Nephron (organoid): ENCODE measurements around the gene VWA3B.
"Not testable (repeated sequence)": the region's sequence is repeated elsewhere in the genome, so short reads cannot be mapped to it uniquely, and the experiment has no call there.

Experiments used
- H3K27ac Mint-ChIP-seq, 3 experiments: 2 replicates each; pipeline ENCODE4 v1.8.0; 2020; ENCODE audit warnings: mixed read lengths in 3 of 3, mild to moderate bottlenecking in 2 of 3, moderate library complexity in 1 of 3
- H3K27me3 Mint-ChIP-seq: 2 replicates; pipeline ENCODE4 v1.8.0; 2021; ENCODE audit warnings: low read depth, mild to moderate bottlenecking, moderate library complexity, mixed read lengths
- H3K36me3 Mint-ChIP-seq: 2 replicates; pipeline ENCODE4 v1.8.0; 2020; ENCODE audit warnings: low read depth, mixed read lengths
- H3K4me1 Mint-ChIP-seq: 2 replicates; pipeline ENCODE4 v1.8.0; 2020; ENCODE audit warnings: mixed read lengths
- H3K4me3 Mint-ChIP-seq, 3 experiments: 2 replicates each; pipeline ENCODE4 v1.8.0; 2020; ENCODE audit warnings: mild to moderate bottlenecking in 3 of 3, mixed read lengths in 3 of 3, moderate library complexity in 2 of 3
- H3K9me3 Mint-ChIP-seq: 2 replicates; pipeline ENCODE4 v1.8.0; 2020; ENCODE audit warnings: mixed read lengths
- CTCF ChIP-seq, 3 experiments: fragments of 200-600 bp; sonication (generic); IDR thresholded peaks; one replicate each; pipeline ENCODE4 v1.5.0; 2021; ENCODE audit warnings: antibody characterized with exemption in 3 of 3; ENCODE audit not compliant: unreplicated experiment in 3 of 3

The VWA3B gene

DNA sequence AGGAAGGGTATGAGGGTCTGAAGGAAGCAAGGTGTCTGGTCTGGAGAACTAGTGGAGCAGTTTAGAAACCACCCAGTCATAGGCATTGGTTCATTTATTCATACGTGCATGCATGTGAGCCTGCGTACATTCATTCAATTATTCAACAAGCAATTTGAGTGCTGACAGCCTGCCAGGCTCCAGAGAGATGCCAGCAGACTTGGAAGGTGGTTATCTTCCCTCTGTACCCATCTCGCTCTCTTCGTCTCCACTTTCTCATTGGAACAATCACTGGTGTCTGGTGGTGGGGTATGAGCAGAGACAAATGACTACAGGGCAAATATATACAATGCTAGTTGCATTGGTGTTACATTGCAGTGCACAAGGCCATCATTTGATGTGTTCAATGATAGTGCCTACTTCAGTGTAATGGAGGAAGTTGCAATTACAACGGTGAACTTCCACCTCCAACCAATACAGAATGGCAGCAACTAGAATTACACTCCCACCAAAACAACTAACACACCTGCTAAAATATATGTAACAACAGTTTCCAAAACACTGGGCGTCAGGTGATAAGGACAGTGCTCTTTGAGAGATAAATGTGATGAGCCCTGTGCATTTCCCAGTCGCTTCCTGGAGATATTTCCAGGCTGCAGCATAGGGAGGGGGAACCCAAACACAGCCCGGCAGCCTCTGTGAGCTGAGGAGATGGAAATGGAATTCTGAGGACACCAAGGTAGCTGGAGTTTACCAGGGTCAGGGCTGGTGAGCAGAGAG lies 226.7 kb downstream of the VWA3B start:
- H3K4me3 Mint-ChIP-seq: no peak overlapping the region
- peaks cover 11% of the 10 kb centered on the region for H3K27me3 Mint-ChIP-seq
- H3K9me3 Mint-ChIP-seq: peaks cover 9% of the 10 kb centered on the region
- no peaks in the 10 kb centered on the region for H3K4me1 Mint-ChIP-seq
- no peak for TF ChIP-seq CTCF (IDR thresholded peaks at IDR 0.05; ENCODE audit: unreplicated experiment in 3 of 3)
- no peaks in the 10 kb centered on the region for H3K36me3 Mint-ChIP-seq
- H3K27ac Mint-ChIP-seq: no peak overlapping the region

- no peak overlapping the region for H3K27ac Mint-ChIP-seq
- no peaks in the 10 kb centered on the region for H3K4me1 Mint-ChIP-seq
- H3K36me3 Mint-ChIP-seq: no peaks in the 10 kb centered on the region
- H3K9me3 Mint-ChIP-seq: peaks cover 12% of the 10 kb centered on the region
- H3K4me3 Mint-ChIP-seq: no peak overlapping the region
- TF ChIP-seq CTCF (IDR thresholded peaks at IDR 0.05; ENCODE audit: unreplicated experiment in 3 of 3): no peak
- H3K27me3 Mint-ChIP-seq: peaks cover 11% of the 10 kb centered on the region
These were observed 227.3 kb downstream of the VWA3B start for GRCh38 chr2:98314251-98314650.

DNA sequence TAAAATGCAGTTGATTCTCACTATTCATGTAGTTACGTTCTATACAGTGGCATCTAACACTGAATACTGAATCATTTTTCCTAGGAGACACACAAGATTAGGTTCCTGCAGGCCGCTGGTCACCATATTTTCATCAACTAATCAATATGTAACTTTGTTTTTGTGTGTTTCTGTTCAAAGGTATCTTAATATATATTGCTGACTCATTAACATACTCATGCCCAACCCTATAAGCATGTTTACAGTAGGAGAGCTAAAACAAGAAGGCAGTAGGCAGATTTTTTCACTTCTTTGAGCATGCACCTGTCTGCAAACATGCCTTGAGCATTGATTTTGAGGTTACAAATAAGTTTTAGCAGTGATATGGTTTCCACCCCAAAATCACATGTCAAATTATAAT lies 229.0 kb downstream of the VWA3B start:
- TF ChIP-seq CTCF (IDR thresholded peaks at IDR 0.05; ENCODE audit: unreplicated experiment in 3 of 3): no peak
- H3K4me3 Mint-ChIP-seq: no peak overlapping the region
- peaks cover 6% of the 10 kb centered on the region for H3K36me3 Mint-ChIP-seq
- no peaks in the 10 kb centered on the region for H3K4me1 Mint-ChIP-seq
- no peak overlapping the region for H3K27ac Mint-ChIP-seq
- H3K27me3 Mint-ChIP-seq: peaks cover under 1% of the 10 kb centered on the region
- H3K9me3 Mint-ChIP-seq: peaks cover 25% of the 10 kb centered on the region

GRCh38 chr2:98317214-98317613 lies 230.2 kb downstream of the VWA3B start:
- Mint-ChIP-seq H3K9me3 (peaks cover 35% of the 10 kb centered on the region), H3K36me3 (peaks cover 6% of the 10 kb centered on the region), H3K27ac (no peak overlapping the region), H3K4me1 (no peaks in the 10 kb centered on the region), H3K4me3 (no peak overlapping the region), H3K27me3 (peaks cover 4% of the 10 kb centered on the region)
- TF ChIP-seq CTCF (IDR thresholded peaks at IDR 0.05; ENCODE audit: unreplicated experiment in 3 of 3): no peak

DNA sequence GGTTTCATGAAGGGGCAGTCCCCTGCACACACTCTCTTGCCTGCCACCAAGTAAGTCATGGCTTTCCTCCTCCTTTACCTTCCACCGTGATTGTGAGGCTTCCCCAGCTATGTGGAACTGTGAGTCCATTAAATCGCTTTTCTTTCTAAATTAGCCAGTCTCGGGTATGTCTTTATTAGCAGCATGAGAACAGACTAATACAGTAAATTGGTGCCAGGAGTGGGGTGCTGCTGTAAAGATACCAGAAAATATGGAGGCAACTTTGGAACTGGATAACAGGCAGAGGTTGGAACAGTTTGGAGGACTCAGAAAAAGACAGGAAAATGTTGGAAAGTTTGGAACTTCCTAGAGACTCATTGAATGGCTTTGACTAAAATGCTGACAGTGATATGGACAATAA lies 233.2 kb downstream of the VWA3B start:
- H3K27ac Mint-ChIP-seq, H3K4me3 Mint-ChIP-seq, H3K27me3 Mint-ChIP-seq, H3K4me1 Mint-ChIP-seq: not testable (repeated sequence)
- peaks cover 12% of the 10 kb centered on the region for H3K36me3 Mint-ChIP-seq
- H3K9me3 Mint-ChIP-seq: peaks cover 51% of the 10 kb centered on the region

DNA sequence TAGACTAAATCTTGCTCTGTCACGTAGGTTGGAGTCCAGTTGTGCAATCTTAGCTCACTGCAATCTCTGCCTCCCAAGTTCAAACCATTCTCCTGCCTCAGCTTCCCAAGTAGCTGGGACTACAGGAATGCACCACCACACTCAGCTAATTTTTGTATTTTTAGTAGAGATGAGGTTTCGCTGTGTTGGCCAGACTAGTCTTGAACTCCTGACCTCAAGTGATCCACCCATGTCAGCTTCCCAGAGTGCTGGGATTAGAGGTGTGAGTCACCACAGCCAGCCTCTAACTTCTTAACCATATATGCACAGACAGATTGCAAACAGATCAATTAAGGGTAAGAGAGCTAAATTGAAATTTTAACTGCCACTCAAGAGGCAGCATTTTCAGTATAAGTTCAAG lies 237.2 kb downstream of the VWA3B start:
- H3K27me3 Mint-ChIP-seq: peaks cover 4% of the 10 kb centered on the region
- no peak overlapping the region for H3K27ac Mint-ChIP-seq
- peaks cover 12% of the 10 kb centered on the region for H3K36me3 Mint-ChIP-seq
- H3K4me3 Mint-ChIP-seq: no peak overlapping the region
- peaks cover 46% of the 10 kb centered on the region for H3K9me3 Mint-ChIP-seq
- no peak for TF ChIP-seq CTCF (IDR thresholded peaks at IDR 0.05; ENCODE audit: unreplicated experiment in 3 of 3)
- H3K4me1 Mint-ChIP-seq: no peaks in the 10 kb centered on the region
